GM21529 (cell line): Measurements from ENCODE around the gene HMOX2.

Experiments used
- ATAC-seq: cut with Tn5 transposase; IDR thresholded peaks from one replicate; pipeline ENCODE4 v1.9.1; 2021; ENCODE audit not compliant: unreplicated experiment

The HMOX2 gene

DNA sequence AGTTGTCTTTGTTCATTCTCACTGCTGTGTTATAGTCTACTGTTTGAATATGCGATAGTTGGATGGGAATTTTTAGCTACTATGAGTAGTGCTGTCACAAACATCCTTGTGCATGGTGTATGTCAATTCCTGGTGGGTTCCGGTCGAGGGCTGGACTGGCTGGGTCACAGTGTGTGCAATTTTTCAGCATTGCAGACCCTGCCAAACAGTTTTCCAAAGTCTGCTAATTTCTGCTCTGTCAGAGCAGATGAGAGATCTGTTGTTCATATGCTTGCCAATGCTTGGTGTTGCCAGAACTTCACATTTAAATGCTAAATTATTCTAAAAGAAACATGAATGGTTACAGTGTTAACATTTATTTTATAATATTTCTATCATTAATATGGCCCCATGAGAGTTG lies 76.3 kb downstream of the HMOX2 start:
- ATAC-seq = no peak

DNA sequence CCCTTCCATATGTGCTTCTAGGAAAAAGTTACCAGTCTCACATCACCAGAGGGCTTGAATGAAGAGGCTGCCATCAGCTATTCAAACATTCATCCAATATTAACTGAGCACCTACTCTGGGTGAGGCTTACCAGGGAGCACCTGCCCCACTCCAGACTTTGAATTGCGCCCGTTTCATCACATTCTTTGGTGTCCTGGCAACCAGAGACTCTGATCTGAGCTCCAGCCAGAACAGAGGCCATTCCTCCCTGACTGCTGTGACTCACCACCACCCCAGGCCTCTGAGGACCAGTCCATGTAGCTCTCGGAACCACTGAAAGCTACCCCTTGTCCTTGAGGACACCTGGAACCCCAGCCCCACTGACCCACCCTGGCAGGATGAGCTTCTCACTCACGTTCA lies 79.9 kb downstream of the HMOX2 start, which contains the start of gene C16orf96:
Gene C16orf96, plus strand, starts transcription at position 229 of the 400 bp plus-strand sequence. Its CDS starts 150 bp downstream, at position 379.
- ATAC-seq = no peak

DNA sequence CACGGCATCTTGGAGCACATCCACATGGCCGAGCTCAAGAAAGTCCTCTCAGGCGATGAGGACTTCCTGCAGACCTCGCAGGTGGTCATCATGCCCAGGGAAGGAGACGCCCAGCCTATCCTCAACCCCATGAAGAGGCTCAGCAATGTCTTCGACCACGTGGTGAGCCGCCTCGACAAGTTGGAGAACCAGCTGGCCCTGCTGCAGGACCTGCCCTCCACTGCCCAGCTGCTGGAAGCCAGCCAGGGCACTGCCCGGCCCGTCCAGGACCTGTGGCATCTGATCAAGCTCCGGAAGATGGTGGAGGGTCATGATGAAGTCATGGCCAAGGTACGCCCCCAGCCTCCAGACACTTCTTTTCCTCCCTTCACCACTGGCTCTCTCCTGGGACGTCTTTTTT lies 80.4 kb downstream of the HMOX2 start:
- ATAC-seq = no peak

DNA sequence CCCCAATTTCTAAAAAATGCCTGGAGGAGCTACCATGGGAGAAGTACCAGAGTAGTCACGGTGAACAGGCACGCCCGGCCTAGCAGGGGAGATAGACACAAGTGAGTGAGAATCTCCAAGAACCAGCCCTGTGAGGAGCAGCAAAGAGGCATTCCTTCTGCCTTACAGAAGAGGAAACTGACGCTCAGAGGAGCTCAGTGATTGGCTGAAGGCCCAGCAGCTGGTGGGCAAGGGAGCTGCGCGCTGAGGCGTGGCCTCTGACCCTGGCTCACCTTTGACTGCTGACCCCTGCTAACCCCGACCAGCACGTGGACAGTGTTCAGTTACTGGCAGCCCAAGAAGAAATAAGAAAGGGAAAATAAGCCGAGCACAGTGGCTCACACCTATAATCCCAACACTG lies 81.8 kb downstream of the HMOX2 start:
- ATAC-seq = no peak
